GM23338 (cell line): ENCODE results near the gene NOPCHAP1. TPM values are rescaled to one million over a fixed set of nuclear protein-coding genes. Genes with fewer than 3 reads are reported as not detected.

Experiments used
- ATAC-seq: fragments of 200-7000 bp; cut with Tn5 transposase; 3 replicates; pipeline ENCODE4 v1.9.1; 2020
- DNase-seq: peaks from one replicate; pipeline ENCODE4 v3.0.0-alpha.2; 2015; ENCODE audit warnings: low spot score
- H2AFZ ChIP-seq: fragments of 200-600 bp; sonication (generic); 2 replicates; pipeline ENCODE4 v1.8.0; 2016; ENCODE audit warnings: antibody characterized with exemption, mild to moderate bottlenecking, moderate library complexity
- H3F3A ChIP-seq: fragments of 200-600 bp; sonication (generic); replicated peaks from 2 replicates; pipeline ENCODE4 v1.8.0; 2017; ENCODE audit warnings: antibody characterized with exemption, mixed run types, low read depth
- H3K27ac ChIP-seq: fragments of 200-600 bp; sonication (generic); 2 replicates; pipeline ENCODE4 v1.6.1; 2016; ENCODE audit warnings: low read depth
- H3K27me3 ChIP-seq: fragments of 200-600 bp; sonication (generic); 2 replicates; pipeline ENCODE4 v1.8.0; 2016; ENCODE audit warnings: mild to moderate bottlenecking, mixed run types, moderate library complexity; ENCODE audit not compliant: insufficient read depth
- H3K36me3 ChIP-seq: fragments of 200-600 bp; sonication (generic); 2 replicates; pipeline ENCODE4 v1.8.0; 2016; ENCODE audit warnings: mild to moderate bottlenecking; ENCODE audit not compliant: insufficient read depth
- H3K4me1 ChIP-seq: fragments of 200-600 bp; sonication (generic); 2 replicates; pipeline ENCODE4 v1.8.0; 2016; ENCODE audit warnings: mild to moderate bottlenecking, moderate library complexity; ENCODE audit not compliant: insufficient read depth
- H3K4me2 ChIP-seq: fragments of 200-600 bp; sonication (generic); 2 replicates; pipeline ENCODE4 v1.7.1; 2017; ENCODE audit warnings: mixed run types
- H3K4me3 ChIP-seq: fragments of 200-600 bp; sonication (generic); 2 replicates; pipeline ENCODE4 v1.6.1; 2016; ENCODE audit warnings: mixed run types
- H3K79me2 ChIP-seq: fragments of 200-600 bp; sonication (generic); replicated peaks from 2 replicates; pipeline ENCODE4 v1.8.0; 2017; ENCODE audit warnings: mild to moderate bottlenecking; ENCODE audit not compliant: insufficient read depth
- H3K9me2 ChIP-seq: fragments of 200-600 bp; sonication (generic); 2 replicates; pipeline ENCODE4 v1.8.0; 2017; ENCODE audit not compliant: insufficient read depth
- H4K20me1 ChIP-seq: fragments of 200-600 bp; sonication (generic); replicated peaks from 2 replicates; pipeline ENCODE4 v1.8.0; 2017; ENCODE audit warnings: mild to moderate bottlenecking; ENCODE audit not compliant: insufficient read depth
- H3K27ac Mint-ChIP-seq: 2 replicates; pipeline ENCODE4 v1.8.0; 2020; ENCODE audit warnings: inconsistent platforms, mild to moderate bottlenecking, moderate library complexity, mixed read lengths
- H3K27me3 Mint-ChIP-seq: 3 replicates; pipeline ENCODE4 v1.8.0; 2022; ENCODE audit warnings: low read depth, mild to moderate bottlenecking, moderate library complexity, mixed read lengths, inconsistent platforms; ENCODE audit not compliant: insufficient read depth, poor library complexity
- H3K36me3 Mint-ChIP-seq: 3 replicates; pipeline ENCODE4 v1.8.0; 2021; ENCODE audit warnings: low read depth, mild to moderate bottlenecking, inconsistent platforms, moderate library complexity, mixed read lengths
- H3K4me1 Mint-ChIP-seq: 3 replicates; pipeline ENCODE4 v1.8.0; 2020; ENCODE audit warnings: mild to moderate bottlenecking, inconsistent platforms, mixed read lengths
- H3K4me3 Mint-ChIP-seq: 3 replicates; pipeline ENCODE4 v1.8.0; 2021; ENCODE audit warnings: moderate library complexity, mild to moderate bottlenecking, inconsistent platforms, mixed read lengths
- H3K9me3 Mint-ChIP-seq: 3 replicates; pipeline ENCODE4 v1.8.0; 2020; ENCODE audit warnings: moderate library complexity, mild to moderate bottlenecking, inconsistent platforms, mixed read lengths
- CREB1 ChIP-seq: fragments of 250-450 bp; sonication (Bioruptor Pico); IDR thresholded peaks from 2 replicates; pipeline ENCODE4 v1.5.0; 2020; ENCODE audit warnings: low read depth, mild to moderate bottlenecking, moderate library complexity
- ETS1 ChIP-seq: IDR thresholded peaks from 2 replicates; pipeline ENCODE4 v1.6.1; 2016; ENCODE audit warnings: antibody characterized with exemption
- EZH2 ChIP-seq: fragments of 200-600 bp; sonication (generic); IDR thresholded peaks from one replicate; pipeline ENCODE4 v1.8.0; 2017; ENCODE audit warnings: antibody characterized with exemption, mild to moderate bottlenecking, low read depth; ENCODE audit not compliant: unreplicated experiment
- EZH2phosphoT487 ChIP-seq: fragments of 200-600 bp; sonication (generic); IDR thresholded peaks from one replicate; pipeline ENCODE4 v1.8.1; 2018; ENCODE audit warnings: antibody characterized with exemption; ENCODE audit not compliant: unreplicated experiment
- JUNB ChIP-seq: IDR thresholded peaks from one replicate; pipeline ENCODE4 v1.6.1; 2016; ENCODE audit warnings: antibody characterized with exemption; ENCODE audit not compliant: unreplicated experiment
- NANOG ChIP-seq: IDR thresholded peaks from 2 replicates; pipeline ENCODE4 v1.6.1; 2016; ENCODE audit warnings: antibody characterized with exemption, borderline replicate concordance
- POLR2AphosphoS5 ChIP-seq: IDR thresholded peaks from 2 replicates; pipeline ENCODE4 v1.6.1; 2016; ENCODE audit warnings: antibody characterized with exemption, low read depth
- REST ChIP-seq: IDR thresholded peaks from one replicate; pipeline ENCODE4 v1.6.1; 2018; ENCODE audit warnings: antibody characterized with exemption; ENCODE audit not compliant: unreplicated experiment
- ZNF114 ChIP-seq: fragments of 250-450 bp; sonication (Bioruptor Pico); IDR thresholded peaks from 2 replicates; pipeline ENCODE4 v1.5.0; 2020; ENCODE audit warnings: mild to moderate bottlenecking, moderate library complexity
- ZNF331 ChIP-seq: fragments of 250-450 bp; sonication (Bioruptor Pico); IDR thresholded peaks from 2 replicates; pipeline ENCODE4 v1.5.0; 2020; ENCODE audit warnings: low read depth, mild to moderate bottlenecking, moderate library complexity
- polyA plus RNA-seq: library from polyadenylated mRNA; unstranded; fragments of >200 nt; fragmentation: Nextera tagmentation; extraction: Ambion mirVana; gene quantifications from 2 replicates; pipeline ENCODE4 v1.2.1, GENCODE V29; 2016
- total RNA-seq: library from RNA; depleted of rRNA; stranded (reverse); fragments of >200 nt; shearing (Covaris generic); gene quantifications from 2 replicates; pipeline ENCODE4 v1.2.3, GENCODE V29; 2014

Gene NOPCHAP1
- total and polyA plus RNA-seq, 2 experiments from 2014 or later = 14.7 to 221 TPM

DNA sequence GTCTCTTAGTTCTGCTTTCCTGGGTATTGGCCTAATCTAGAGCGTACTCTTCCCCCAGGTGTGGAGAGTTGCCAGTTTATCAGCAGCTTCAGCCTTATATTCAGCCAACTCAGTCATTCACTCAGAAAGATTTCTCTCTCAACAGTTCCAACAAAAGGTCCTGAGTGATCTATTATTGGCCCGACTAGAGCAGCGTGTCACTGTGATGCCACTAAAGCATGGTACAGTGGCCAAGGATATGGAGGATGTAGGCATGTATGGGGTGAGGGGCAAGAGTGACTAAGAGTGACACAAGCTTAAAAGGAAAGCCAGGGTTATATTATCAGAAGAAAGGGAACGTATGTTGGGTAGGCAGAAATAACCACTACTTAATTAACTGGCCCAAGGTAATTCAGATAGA lies 4.8 kb downstream of the NOPCHAP1 start:
- H2AFZ ChIP-seq = no peak overlapping the region
- H3K79me2 ChIP-seq = peaks cover 46% of the 10 kb centered on the region
- DNase-seq (no peak), ATAC-seq (no peak)
- Mint-ChIP-seq H3K9me3 (no peaks in the 10 kb centered on the region), H3K27ac (peak overlapping the region; percentile 34; the same call in 1 of the 2 replicates), H3K4me3 (no peak overlapping the region), H3K36me3 (peaks cover 74% of the 10 kb centered on the region), H3K27me3 (peaks cover 2% of the 10 kb centered on the region), H3K4me1 (peaks cover 14% of the 10 kb centered on the region)
- H4K20me1 ChIP-seq = peaks cover 5% of the 10 kb centered on the region
- H3K27me3 ChIP-seq = no peaks in the 10 kb centered on the region
- peaks cover 32% of the 10 kb centered on the region for H3K36me3 ChIP-seq
- no peaks in the 10 kb centered on the region for H3F3A ChIP-seq
- no peaks in the 10 kb centered on the region for H3K9me2 ChIP-seq
- no peak overlapping the region for H3K27ac ChIP-seq
- TF ChIP-seq JUNB (no peak), ZNF331 (no peak), NANOG (no peak), ETS1 (no peak), CREB1 (CRISPR knock-in tag) (no peak)
- no peak overlapping the region for H3K4me2 ChIP-seq
- peaks cover 19% of the 10 kb centered on the region for H3K4me1 ChIP-seq
- no peak overlapping the region for H3K4me3 ChIP-seq

- H3K4me2 ChIP-seq = no peak overlapping the region
- Mint-ChIP-seq H3K36me3 (peaks cover 78% of the 10 kb centered on the region), H3K4me1 (peaks cover 13% of the 10 kb centered on the region), H3K9me3 (no peaks in the 10 kb centered on the region), H3K27me3 (no peaks in the 10 kb centered on the region), H3K27ac (no peak overlapping the region; the same call in 1 of the 2 replicates), H3K4me3 (no peak overlapping the region)
- H3K27ac ChIP-seq = no peak overlapping the region
- peaks cover 5% of the 10 kb centered on the region for H4K20me1 ChIP-seq
- no peaks in the 10 kb centered on the region for H3K9me2 ChIP-seq
- H3K4me1 ChIP-seq = peaks cover 19% of the 10 kb centered on the region
- ATAC-seq (no peak), DNase-seq (no peak)
- H3F3A ChIP-seq = no peaks in the 10 kb centered on the region
- H3K79me2 ChIP-seq = peaks cover 44% of the 10 kb centered on the region
- H3K27me3 ChIP-seq = no peaks in the 10 kb centered on the region
- peaks cover 33% of the 10 kb centered on the region for H3K36me3 ChIP-seq
- no peak overlapping the region for H3K4me3 ChIP-seq
- H2AFZ ChIP-seq = no peak overlapping the region
- TF ChIP-seq NANOG = no peak
- no peak for TF ChIP-seq ZNF331
- TF ChIP-seq ZNF114 (CRISPR knock-in tag) = no peak
- no peak for TF ChIP-seq JUNB
- no peak for TF ChIP-seq POLR2AphosphoS5
- no peak for TF ChIP-seq EZH2phosphoT487
- TF ChIP-seq EZH2 = no peak
- TF ChIP-seq REST = no peak
- TF ChIP-seq ETS1 = no peak
Measured at GRCh38 chr12:104991565-104992128, 5.5 kb downstream of the NOPCHAP1 start.
